Spleen (tissue), 11 donors: ENCODE data around the gene MRPL37. TPM values are rescaled to one million over a fixed set of nuclear protein-coding genes. Genes with fewer than 3 reads are reported as not detected.

ENCODE experiments used
- DNase-seq: peaks from one replicate; pipeline ENCODE4 v3.0.0-alpha.2; 2020
- H3K27ac ChIP-seq, 8 donors: fragments of 200-600 bp; sonication (generic) in 7 of 8; 1 replicate in 4 of 8; 2 replicates in 4 of 8; pipeline versions ENCODE4 v1.5.0 to v1.8.0; 2016 to 2021; ENCODE audit warnings: inconsistent platforms in 4 of 8, mild to moderate bottlenecking in 4 of 8, moderate library complexity in 1 of 8
- H3K27me3 ChIP-seq, 7 donors: fragments of 200-600 bp; sonication (generic) in 6 of 7; replicated peaks in 1 of 7; 1 replicate in 4 of 7; 2 replicates in 3 of 7; pipeline versions ENCODE4 v1.5.0 to v1.8.0; 2016 to 2021; ENCODE audit warnings: inconsistent platforms in 3 of 7, mild to moderate bottlenecking in 1 of 7
- H3K36me3 ChIP-seq, 6 donors: fragments of 200-600 bp; sonication (generic) in 5 of 6; 1 replicate in 4 of 6; 2 replicates in 2 of 6; pipeline versions ENCODE4 v1.5.0 to v1.8.0; 2016 to 2021; ENCODE audit warnings: inconsistent platforms in 2 of 6
- H3K4me1 ChIP-seq, 6 donors: fragments of 200-600 bp; sonication (generic) in 5 of 6; 1 replicate in 3 of 6; 2 replicates in 3 of 6; pipeline versions ENCODE4 v1.5.0 to v1.8.0; 2016 to 2021; ENCODE audit warnings: inconsistent platforms in 3 of 6
- H3K4me3 ChIP-seq, 8 donors: fragments of 200-600 bp; sonication (generic) in 7 of 8; 1 replicate in 4 of 8; 2 replicates in 4 of 8; pipeline versions ENCODE4 v1.5.0 to v1.8.0; 2016 to 2021; ENCODE audit warnings: inconsistent platforms in 4 of 8, mild to moderate bottlenecking in 4 of 8, moderate library complexity in 2 of 8
- H3K9me3 ChIP-seq, 8 donors: fragments of 200-600 bp; sonication (generic) in 7 of 8; 1 replicate in 4 of 8; 2 replicates in 4 of 8; pipeline versions ENCODE4 v1.5.0 to v1.8.0; 2016 to 2021; ENCODE audit warnings: inconsistent platforms in 4 of 8
- CTCF ChIP-seq, 11 experiments: fragments of 200-600 bp in 7 of 11; fragments of 450-650 bp in 4 of 11; sonication (generic) in 4 of 11; IDR thresholded peaks in 8 of 11; conservative IDR thresholded peaks in 3 of 11; 1 replicate in 7 of 11; 2 replicates in 4 of 11; pipeline versions ENCODE4 v1.4.0 to v1.8.0; 2016 to 2021; ENCODE audit warnings: antibody characterized with exemption in 11 of 11, inconsistent platforms in 4 of 11, mild to moderate bottlenecking in 1 of 11
- POLR2A ChIP-seq, 3 donors: fragments of 450-650 bp; IDR thresholded peaks; one replicate each; pipeline ENCODE4 v1.5.1; 2017; ENCODE audit warnings: antibody characterized with exemption in 3 of 3, mild to moderate bottlenecking in 1 of 3
- POLR2AphosphoS5 ChIP-seq, 3 donors: sonication (generic); formaldehyde crosslinking; IDR thresholded peaks; one replicate each; pipeline ENCODE4 v1.5.1; 2017; ENCODE audit warnings: antibody characterized with exemption in 3 of 3
- WGBS, 5 donors: extraction: QIAGEN DNeasy Blood & Tissue Kit in 3 of 5; methylation state at CpG; one replicate each; pipeline versions ENCODE4 v1.1.5 to v1.1.7; 2013 to 2018; 5-methylcytosine and 5-hydroxymethylcytosine counted together
- intact Hi-C: fragments of 100-400 bp; cut with DNase I; formaldehyde crosslinking; loops from one replicate; pipeline ENCODE4 v1.15.0; 2023; ENCODE audit warnings: low total_unique reads
- polyA plus RNA-seq, 3 donors: library from polyadenylated mRNA; stranded (reverse); fragments of 200-250 nt; gene quantifications; one replicate each; pipeline ENCODE4 v1.2.1, GENCODE V29; 2013
- total RNA-seq, 7 donors: library from RNA; depleted of rRNA in 3 of 7; stranded (reverse); fragments of >200 nt in 3 of 7; fragmentation: NEBNext Ultra II Directional in 4 of 7; extraction: Animal tissue kit (Norgen Biotek cat#: 25700) in 4 of 7; gene quantifications; one replicate each; pipeline versions ENCODE4 v1.1.0 to v1.2.1, GENCODE V29; 2016 to 2021
- donor health status: healthy with polysubstance abuse.
- donor health status: DM: no; HTN: no; CAD: no; lungs with moderate emphysema.
- donor health status: DM: no; HTN: no; CAD: no.
- donor health status: Bipolar disorder and iron deficiency.
- donor health status: healthy.
- donor health status: DM: no; HTN: no; CAD: no.
- donor health status: DM: yes; HTN: yes; CAD: no.

MRPL37 gene
- total and polyA plus RNA-seq, 10 donors = 20.4 to 55.9 (median 43.3) TPM

- peaks cover 0 to 81% (median 13%) of the 10 kb centered on the region in 6 donors for H3K36me3 ChIP-seq
- intact Hi-C loops = no loop called here
- WGBS, 5 donors = 87 to 100% (median 95%) methylated on average over 5 to 6 of the region's 6 CpGs
- H3K9me3 ChIP-seq = no peaks in the 10 kb centered on the region
- TF ChIP-seq POLR2AphosphoS5 (IDR thresholded peaks at IDR 0.05) (no peak), POLR2A (IDR thresholded peaks at IDR 0.05) (no peak), CTCF (IDR thresholded peaks at IDR 0.05 in 8 of 11, conservative IDR thresholded peaks at IDR 0.05 in 3 of 11) (no peak)
- no peak overlapping the region for H3K27ac ChIP-seq
- no peaks in the 10 kb centered on the region for H3K27me3 ChIP-seq
- DNase-seq = peak; percentile 51
- peaks cover 3 to 21% (median 14%) of the 10 kb centered on the region in 6 donors for H3K4me1 ChIP-seq
- no peak overlapping the region for H3K4me3 ChIP-seq
These were observed 23.2 kb upstream of the MRPL37 start for GRCh38 chr1:54176621-54177327.

GRCh38 chr1:54177726-54178125 lies 22.2 kb upstream of the MRPL37 start:
- no peak overlapping the region for H3K27ac ChIP-seq
- H3K36me3 ChIP-seq = peaks cover 0 to 81% (median 13%) of the 10 kb centered on the region in 6 donors
- no peaks in the 10 kb centered on the region for H3K27me3 ChIP-seq
- TF ChIP-seq POLR2AphosphoS5 (IDR thresholded peaks at IDR 0.05) = no peak
- TF ChIP-seq CTCF (IDR thresholded peaks at IDR 0.05 in 8 of 11, conservative IDR thresholded peaks at IDR 0.05 in 3 of 11) = no peak
- TF ChIP-seq POLR2A (IDR thresholded peaks at IDR 0.05) = no peak
- peak; percentile 50 for DNase-seq
- peaks cover 0 to 17% (median 12%) of the 10 kb centered on the region in 6 donors for H3K4me1 ChIP-seq
- intact Hi-C loops = no loop called here
- H3K9me3 ChIP-seq = no peaks in the 10 kb centered on the region
- WGBS, 5 donors = 91 to 97% (median 94%) methylated on average over 4 to 8 of the region's 8 CpGs
- no peak overlapping the region for H3K4me3 ChIP-seq

GRCh38 chr1:54178296-54179070 lies 21.5 kb upstream of the MRPL37 start:
- intact Hi-C loops = no loop called here
- Histone ChIP-seq H3K27ac (no peak overlapping the region), H3K9me3 (no peaks in the 10 kb centered on the region), H3K4me1 (peaks cover 0 to 9% (median 6%) of the 10 kb centered on the region in 6 donors), H3K27me3 (no peaks in the 10 kb centered on the region), H3K4me3 (no peak overlapping the region), H3K36me3 (peaks cover 0 to 84% (median 13%) of the 10 kb centered on the region in 6 donors)
- 70 to 91% (median 86%) methylated on average over 7 to 9 of the region's 9 CpGs for WGBS, 5 donors
- TF ChIP-seq POLR2A (IDR thresholded peaks at IDR 0.05) = no peak
- TF ChIP-seq CTCF (IDR thresholded peaks at IDR 0.05 in 8 of 11, conservative IDR thresholded peaks at IDR 0.05 in 3 of 11) = no peak
- no peak for TF ChIP-seq POLR2AphosphoS5 (IDR thresholded peaks at IDR 0.05)
- DNase-seq = peak; percentile 62
